ENCODE results near the gene THRB.

THRB gene

DNA sequence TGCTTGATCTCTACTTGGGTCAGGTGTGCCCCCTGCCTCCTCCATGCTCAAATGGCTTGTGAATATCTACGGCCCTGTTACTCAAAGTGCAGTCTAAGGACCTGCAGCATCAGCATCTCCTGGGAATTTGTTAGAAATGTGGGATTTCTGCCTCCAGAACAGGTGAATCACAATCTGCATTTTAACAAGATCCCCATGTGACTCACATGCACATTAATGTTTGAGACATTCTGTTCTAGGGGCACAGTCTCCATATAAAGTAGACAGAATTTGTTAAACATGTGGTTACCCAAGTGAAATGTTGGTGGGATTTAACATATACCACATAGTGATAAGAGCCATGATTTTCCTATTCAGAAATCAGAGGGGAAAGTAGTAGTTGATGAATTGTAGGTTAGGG is 293.3 kb downstream of the THRB start:
- DNase-seq: no peak

- no peak for DNase-seq
Measured at GRCh38 chr3:24199775-24200247, 294.8 kb downstream of the THRB start.

GRCh38 chr3:24199300-24199699 is 295.4 kb downstream of the THRB start:
- DNase-seq: no peak

DNA sequence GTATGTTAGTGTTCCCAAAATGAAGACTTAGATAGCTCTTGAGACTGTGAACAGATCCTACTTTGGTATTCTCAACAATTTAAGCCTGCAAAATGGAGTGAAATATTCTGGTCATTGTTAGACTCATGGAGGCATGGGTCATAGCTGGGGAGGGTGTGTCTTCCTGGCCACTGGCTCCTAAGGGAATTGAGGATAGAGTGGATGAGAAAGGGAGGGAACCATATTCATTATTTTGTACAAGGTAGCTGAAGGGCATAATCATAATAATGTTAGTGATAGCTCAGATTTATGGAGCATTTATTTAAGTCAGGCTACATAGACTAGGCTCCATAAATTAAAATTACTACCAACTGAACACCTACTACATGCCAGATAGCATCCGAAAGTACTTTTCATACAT is 295.9 kb downstream of the THRB start:
- no peak for DNase-seq

GRCh38 chr3:24197809-24198208 is 296.8 kb downstream of the THRB start:
- peak; percentile 89 for DNase-seq

- DNase-seq: no peak
Measured at GRCh38 chr3:24196526-24196925, 298.1 kb downstream of the THRB start.

- no peak for DNase-seq
Measured at GRCh38 chr3:24195504-24196230, 299.0 kb downstream of the THRB start.

- DNase-seq: no peak
Measured at GRCh38 chr3:24192469-24193056, 302.1 kb downstream of the THRB start.

GRCh38 chr3:24191801-24192403 is 302.7 kb downstream of the THRB start:
- no peak for DNase-seq

GRCh38 chr3:24190256-24190655 is 304.4 kb downstream of the THRB start:
- no peak for DNase-seq

DNA sequence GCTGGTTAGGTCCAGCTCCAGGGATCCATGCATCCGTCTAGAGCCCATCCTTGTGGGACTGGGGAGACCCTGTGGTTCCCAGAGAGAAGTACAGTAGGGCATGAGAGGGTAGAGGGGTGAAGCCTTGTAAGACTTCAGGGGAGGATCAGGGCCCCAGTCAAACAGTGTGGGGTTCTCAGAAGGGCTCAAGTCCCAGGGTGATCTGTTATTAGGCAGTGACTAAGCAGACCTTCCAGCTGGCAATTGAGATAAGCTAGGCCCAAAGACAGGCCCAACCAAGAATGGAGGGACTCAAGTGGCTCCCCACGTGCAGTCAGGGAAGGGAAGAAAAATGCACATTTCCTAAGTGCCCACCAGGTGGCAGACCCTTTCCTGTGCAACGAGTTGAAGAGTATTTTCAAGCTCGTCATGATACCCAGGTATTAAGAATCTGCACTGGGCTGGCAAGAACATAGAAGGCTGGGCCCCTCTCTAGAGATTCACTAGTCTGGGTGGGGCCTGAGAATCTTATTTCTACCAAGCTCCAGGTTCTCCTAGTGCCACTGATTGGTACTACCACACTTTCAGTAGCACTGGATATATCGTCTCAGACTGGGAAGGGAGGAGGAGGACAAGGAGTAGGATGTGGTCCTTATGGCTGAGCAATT is 308.8 kb downstream of the THRB start:
- peak; percentile 68 for DNase-seq

DNA sequence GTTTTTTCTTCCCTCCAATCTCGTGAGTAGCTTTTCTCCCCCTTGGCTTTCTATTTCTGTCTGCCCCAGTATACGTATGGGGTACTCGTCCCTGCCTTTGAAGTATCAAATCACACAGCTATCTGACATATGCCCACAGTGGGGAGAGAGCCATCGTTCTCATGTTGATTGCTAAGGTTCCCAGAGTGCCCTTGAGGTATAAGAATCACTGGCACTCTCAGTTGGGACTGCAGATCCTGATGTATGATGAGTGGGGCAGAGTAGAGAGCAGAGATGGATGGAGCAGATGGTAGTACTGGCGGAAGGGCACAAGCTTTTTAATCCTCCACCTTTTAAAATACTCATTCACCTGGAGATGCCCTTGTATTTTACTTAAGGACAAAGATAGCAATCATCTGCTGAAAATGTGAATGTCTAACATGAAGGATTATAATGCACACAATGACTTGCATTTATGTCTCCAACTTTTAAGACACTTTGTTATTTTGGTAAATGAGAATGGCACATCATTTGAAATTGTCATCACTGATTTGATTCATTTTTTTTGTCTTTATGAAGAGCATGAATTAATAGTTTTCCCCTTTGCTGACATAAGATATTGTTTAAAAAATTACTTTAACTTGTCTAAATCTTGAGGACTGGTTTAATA is 310.0 kb downstream of the THRB start:
- no peak for DNase-seq

DNA sequence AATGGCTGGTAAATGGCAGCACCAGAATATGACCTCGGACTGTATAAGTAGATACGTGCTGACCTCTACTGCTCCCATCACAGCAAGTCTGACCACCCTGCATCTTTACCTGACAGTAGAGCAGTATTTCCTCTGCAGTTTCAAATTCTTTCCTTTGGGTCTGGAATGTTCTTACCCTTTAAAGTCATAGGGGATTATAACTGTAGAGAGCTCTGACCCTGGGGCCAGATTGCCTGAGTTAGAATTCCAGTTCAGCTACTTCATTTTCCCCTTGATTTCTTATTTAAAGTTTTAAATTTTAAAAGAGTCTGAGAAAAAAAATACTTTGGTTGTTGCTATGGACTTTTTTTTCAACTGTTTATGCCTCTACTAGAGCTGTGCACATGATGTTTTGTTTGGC is 311.9 kb downstream of the THRB start:
- no peak for DNase-seq

DNA sequence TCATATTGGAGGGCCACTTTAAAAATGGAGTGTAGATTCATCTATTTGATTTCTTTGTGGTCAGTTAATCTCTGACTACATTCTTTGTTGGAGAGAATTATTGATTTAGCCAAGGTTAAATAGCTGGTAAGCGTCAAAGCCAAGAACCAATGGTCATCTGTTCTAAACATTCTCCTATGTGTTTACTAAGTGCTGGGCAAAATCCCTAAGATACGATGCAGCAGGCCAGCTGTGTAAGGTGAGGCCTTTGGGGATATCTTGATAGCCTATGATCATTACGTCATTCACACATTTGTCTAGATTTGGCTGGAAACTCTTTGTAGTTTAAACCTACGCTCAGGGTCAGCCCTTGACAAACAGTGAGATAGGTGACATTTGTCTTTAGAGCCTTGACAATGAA is 313.4 kb downstream of the THRB start:
- no peak for DNase-seq

DNA sequence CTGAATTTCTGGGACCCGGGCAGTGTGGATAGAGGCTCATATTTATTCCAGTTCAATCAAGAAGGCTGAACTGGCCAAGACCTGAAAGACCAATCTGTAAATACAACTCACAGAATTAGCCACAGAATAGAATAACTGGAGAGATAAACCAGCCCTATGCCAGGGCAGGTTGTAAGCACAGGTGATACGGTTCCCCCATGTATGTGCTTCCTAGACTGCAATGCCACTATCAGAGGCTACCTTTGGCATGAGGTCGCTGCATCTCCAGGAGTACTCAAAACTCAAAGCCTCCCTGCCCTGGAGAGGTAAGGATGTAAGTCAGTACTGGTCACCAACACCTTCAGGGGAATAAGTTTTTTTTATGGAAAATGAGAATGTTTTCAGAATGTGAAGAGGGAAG is 314.0 kb downstream of the THRB start:
- no peak for DNase-seq

DNA sequence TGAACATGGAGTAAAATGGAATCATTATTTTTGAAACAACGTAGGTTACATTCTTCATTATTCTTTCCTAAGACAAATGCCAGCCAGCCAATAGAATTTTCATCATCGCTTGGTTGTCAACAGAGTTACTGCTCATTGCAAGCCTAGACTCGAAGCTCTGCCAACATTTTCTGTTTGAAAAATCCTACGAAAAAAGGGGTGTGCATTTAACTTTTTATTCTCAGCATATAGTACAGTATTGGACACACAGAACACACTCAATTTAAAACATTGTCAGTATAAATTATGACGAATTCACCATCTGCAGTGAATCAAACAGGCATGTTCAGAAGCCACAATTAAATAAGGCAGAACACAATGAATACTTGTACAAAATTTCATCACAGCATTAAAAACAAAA is 317.4 kb downstream of the THRB start:
- DNase-seq: no peak

DNA sequence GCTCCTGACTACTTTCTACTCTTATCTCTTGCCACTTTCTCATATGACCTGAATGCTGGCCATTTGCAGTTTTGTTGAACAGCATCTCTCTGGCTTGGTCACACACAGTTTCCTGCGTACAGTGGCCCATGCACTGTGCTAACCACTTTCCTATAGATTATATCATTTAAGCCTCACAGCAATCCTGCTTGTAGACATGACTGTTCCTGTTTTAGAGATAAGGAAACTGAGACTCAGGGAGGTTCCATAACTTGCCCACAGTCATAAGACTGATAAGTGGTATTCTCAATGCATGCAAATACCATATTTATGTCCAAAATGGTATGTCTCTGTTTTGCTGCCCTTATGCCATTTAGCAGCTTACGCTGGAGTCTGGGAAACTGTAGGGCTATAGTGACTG is 320.0 kb downstream of the THRB start:
- DNase-seq: no peak

- DNase-seq: no peak
Measured at GRCh38 chr3:24168977-24169376, 325.7 kb downstream of the THRB start.

- no peak for DNase-seq
Measured at GRCh38 chr3:24167429-24167828, 327.2 kb downstream of the THRB start.

DNA sequence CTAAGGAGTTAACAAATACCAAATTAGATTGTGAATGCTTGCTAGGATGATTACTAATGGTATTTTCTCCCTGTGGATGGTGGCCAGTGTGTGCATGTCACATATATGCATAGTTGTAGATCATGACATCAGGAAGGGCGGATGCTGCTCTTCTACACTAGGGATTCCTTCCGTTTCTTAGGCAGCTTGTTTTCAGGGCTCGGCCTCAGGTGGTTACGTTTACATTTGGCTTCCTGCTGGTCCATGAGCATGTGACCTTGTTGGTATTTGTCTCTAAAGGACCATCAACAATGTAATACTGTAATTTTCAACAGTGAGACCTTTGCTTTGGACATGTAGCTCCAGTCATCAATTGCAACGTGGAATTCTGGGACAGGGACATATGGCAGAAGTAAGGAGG is 328.1 kb downstream of the THRB start:
- no peak for DNase-seq

DNA sequence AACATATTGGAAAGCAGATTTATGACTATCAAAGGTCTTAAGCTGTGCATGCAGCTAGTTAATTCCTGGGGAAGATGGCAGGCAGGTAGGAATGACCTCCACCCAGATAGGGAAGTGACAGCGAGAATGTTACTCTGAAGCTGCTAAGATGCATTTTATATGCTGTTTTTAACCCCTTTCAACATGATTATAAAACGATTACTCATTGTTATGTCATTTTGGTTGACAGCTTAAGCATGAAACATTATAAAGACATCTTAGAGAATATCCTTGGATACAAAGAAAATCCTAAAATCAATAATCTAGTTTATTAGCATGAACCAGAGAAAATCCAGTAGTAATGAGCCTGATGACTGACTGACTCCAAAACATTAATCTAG is 329.1 kb downstream of the THRB start:
- no peak for DNase-seq

DNA sequence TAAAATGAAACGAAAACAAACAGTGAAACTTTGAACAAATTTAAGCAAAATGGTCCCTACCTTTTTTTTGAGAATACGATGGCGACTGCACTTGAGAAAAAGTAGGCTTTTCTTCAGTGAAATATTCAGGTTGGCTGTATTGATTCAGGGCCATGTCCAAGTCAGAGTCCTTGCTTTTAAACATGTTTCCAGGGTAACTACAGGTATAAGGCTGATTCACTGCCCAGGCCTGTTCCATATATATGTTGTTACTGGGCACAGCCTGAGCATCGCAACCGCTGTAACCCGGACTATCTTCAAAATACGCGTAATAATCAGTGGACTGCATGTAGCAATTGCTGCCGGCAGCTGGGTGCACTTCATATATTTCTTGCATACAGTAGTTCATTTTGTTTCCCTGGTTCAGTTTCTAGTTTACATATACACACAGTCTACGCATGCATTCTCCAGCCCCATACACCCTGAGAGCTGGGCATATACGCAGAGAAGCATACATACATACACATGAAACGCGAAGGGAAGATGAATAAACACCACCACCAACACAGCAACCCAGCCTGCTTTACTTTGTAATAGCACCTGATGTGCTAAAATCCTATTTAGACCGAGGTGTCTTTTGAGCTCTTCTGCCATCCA is 329.6 kb downstream of the THRB start:
- DNase-seq: no peak

GRCh38 chr3:24162929-24163328 is 331.7 kb downstream of the THRB start:
- no peak for DNase-seq

Data from islet precursor cell (in vitro differentiated cells).